HG03432 (cell line): ENCODE data around the gene UNK.

Source experiments
- ATAC-seq: cut with Tn5 transposase; IDR thresholded peaks from one replicate; pipeline ENCODE4 v1.9.1; 2021; ENCODE audit warnings: mild to moderate bottlenecking, moderate library complexity; ENCODE audit not compliant: unreplicated experiment

The UNK gene

GRCh38 chr17:75831032-75831571, 46.5 kb downstream of the UNK start:
- no peak for ATAC-seq

- no peak for ATAC-seq
Observed at GRCh38 chr17:75832164-75832651, 47.6 kb downstream of the UNK start.

- no peak for ATAC-seq
Observed at GRCh38 chr17:75832652-75833400, 48.2 kb downstream of the UNK start.

- no peak for ATAC-seq
Observed at GRCh38 chr17:75834279-75834920, 49.8 kb downstream of the UNK start.

- no peak for ATAC-seq
Observed at GRCh38 chr17:75834928-75835653, 50.5 kb downstream of the UNK start.

GRCh38 chr17:75835654-75835987, 51.0 kb downstream of the UNK start:
- ATAC-seq, result no peak

- no peak for ATAC-seq
Observed at GRCh38 chr17:75836605-75837004, 52.0 kb downstream of the UNK start.

GRCh38 chr17:75837899-75838298, 53.3 kb downstream of the UNK start:
- ATAC-seq, result no peak

- ATAC-seq, result no peak
Observed at GRCh38 chr17:75838410-75838809, 53.8 kb downstream of the UNK start.

GRCh38 chr17:75839942-75840798, 55.6 kb downstream of the UNK start:
- no peak for ATAC-seq

- ATAC-seq, result no peak
Observed at GRCh38 chr17:75840799-75841164, 56.2 kb downstream of the UNK start.

- no peak for ATAC-seq
Observed at GRCh38 chr17:75842411-75842810, 57.8 kb downstream of the UNK start.

- no peak for ATAC-seq
Observed at GRCh38 chr17:75842963-75843576, 58.5 kb downstream of the UNK start.

- peak; percentile 28 for ATAC-seq
Observed at GRCh38 chr17:75843577-75844529, 59.2 kb downstream of the UNK start, which contains the start of gene UNC13D. Gene UNC13D, minus strand, starts transcription at chr17:75844404. Its CDS starts 67 bp downstream, at chr17:75844337.

- peak; percentile 15 for ATAC-seq
Observed at GRCh38 chr17:75844530-75845057, 60.0 kb downstream of the UNK start.

GRCh38 chr17:75845058-75845711, 60.6 kb downstream of the UNK start:
- ATAC-seq, result peak; percentile 78

GRCh38 chr17:75845933-75846691, 61.5 kb downstream of the UNK start:
- no peak for ATAC-seq
